ENCODE measurements around the gene COL5A1. TPM values are rescaled to one million over a fixed set of nuclear protein-coding genes. Genes with fewer than 3 reads are reported as not detected.
A peak's percentile ranks its signal among the peaks of the same experiment; 100 is the strongest.
"Not testable (repeated sequence)": the region's sequence is repeated elsewhere in the genome, so short reads cannot be mapped to it uniquely, and the experiment has no call there.

COL5A1 gene
- total RNA-seq, 2 donors from 2014 or later: 71.1 to 196 TPM

- intact Hi-C loops (cut with DNase I): loop anchor here in 1 of 2 donors (10.0 kb wide), 1 partner anchor 198 kb away; no protein-coding TSS in a partner anchor
- DNase-seq (ENCODE audit: low spot score): peak; percentile 58
These were observed 21.5 kb downstream of the COL5A1 start for GRCh38 chr9:134663084-134663483.

- intact Hi-C loops (cut with DNase I): loop anchor here in 1 of 2 donors (10.0 kb wide), 1 partner anchor 199 kb away; no protein-coding TSS in a partner anchor
- DNase-seq (ENCODE audit: low spot score): peak; percentile 75
These were observed 22.3 kb downstream of the COL5A1 start for GRCh38 chr9:134663753-134664415.

GRCh38 chr9:134664446-134664845 is 22.8 kb downstream of the COL5A1 start:
- DNase-seq (ENCODE audit: low spot score): no peak
- intact Hi-C loops (cut with DNase I): loop anchor here in 1 of 2 donors (10.0 kb wide), 1 partner anchor 200 kb away; no protein-coding TSS in a partner anchor

- intact Hi-C loops (cut with DNase I): loop anchor here in 1 of 2 donors (10.0 kb wide), 1 partner anchor 201 kb away; no protein-coding TSS in a partner anchor
- no peak for DNase-seq (ENCODE audit: low spot score)
These were observed 24.6 kb downstream of the COL5A1 start for GRCh38 chr9:134666208-134666607.

GRCh38 chr9:134666831-134667230 is 25.2 kb downstream of the COL5A1 start:
- intact Hi-C loops (cut with DNase I): loop anchor here in 1 of 2 donors (10.0 kb wide), 1 partner anchor 202 kb away; no protein-coding TSS in a partner anchor
- DNase-seq (ENCODE audit: low spot score): no peak

- DNase-seq (ENCODE audit: low spot score): not testable (repeated sequence)
- intact Hi-C loops (cut with DNase I): loop anchor here in 1 of 2 donors (10.0 kb wide), 1 partner anchor 204 kb away; no protein-coding TSS in a partner anchor
These were observed 27.4 kb downstream of the COL5A1 start for GRCh38 chr9:134668977-134669376.

GRCh38 chr9:134669399-134669955 is 27.9 kb downstream of the COL5A1 start:
- DNase-seq (ENCODE audit: low spot score): no peak
- intact Hi-C loops (cut with DNase I): loop anchor here in 1 of 2 donors (10.0 kb wide), 1 partner anchor 205 kb away; no protein-coding TSS in a partner anchor

- intact Hi-C loops (cut with DNase I): no loop called here
- DNase-seq (ENCODE audit: low spot score): no peak
These were observed 28.5 kb downstream of the COL5A1 start for GRCh38 chr9:134670042-134670525.

GRCh38 chr9:134670851-134671281 is 29.3 kb downstream of the COL5A1 start:
- intact Hi-C loops (cut with DNase I): no loop called here
- DNase-seq (ENCODE audit: low spot score): no peak

GRCh38 chr9:134671341-134672113 is 29.9 kb downstream of the COL5A1 start:
- peak; percentile 72 for DNase-seq (ENCODE audit: low spot score)
- intact Hi-C loops (cut with DNase I): no loop called here

GRCh38 chr9:134676361-134676760 is 34.8 kb downstream of the COL5A1 start:
- intact Hi-C loops (cut with DNase I): no loop called here
- DNase-seq (ENCODE audit: low spot score): peak; percentile 29

GRCh38 chr9:134676886-134677285 is 35.3 kb downstream of the COL5A1 start:
- intact Hi-C loops (cut with DNase I): no loop called here
- peak; percentile 31 for DNase-seq (ENCODE audit: low spot score)

GRCh38 chr9:134677743-134678142 is 36.1 kb downstream of the COL5A1 start:
- DNase-seq (ENCODE audit: low spot score): peak; percentile 71
- intact Hi-C loops (cut with DNase I): no loop called here

- DNase-seq (ENCODE audit: low spot score): peak; percentile 75
These were observed 36.6 kb downstream of the COL5A1 start for GRCh38 chr9:134678206-134678605.

GRCh38 chr9:134678666-134679443 is 37.3 kb downstream of the COL5A1 start:
- DNase-seq (ENCODE audit: low spot score): peak; percentile 70
- intact Hi-C loops (cut with DNase I): no loop called here

More at GRCh38 chr9:134678206-134678605, 36.6 kb downstream of the COL5A1 start:
- intact Hi-C loops (cut with DNase I): no loop called here

GRCh38 chr9:134679616-134680392 is 38.2 kb downstream of the COL5A1 start:
- peak; percentile 44 for DNase-seq (ENCODE audit: low spot score)
- intact Hi-C loops (cut with DNase I): no loop called here

- intact Hi-C loops (cut with DNase I): no loop called here
- peak; percentile 76 for DNase-seq (ENCODE audit: low spot score)
These were observed 38.9 kb downstream of the COL5A1 start for GRCh38 chr9:134680393-134681060.
